ENCODE measurements around the gene OR6J1. TPM values are rescaled to one million over a fixed set of nuclear protein-coding genes. Genes with fewer than 3 reads are reported as not detected.
A peak's percentile ranks its signal among the peaks of the same experiment; 100 is the strongest.

The OR6J1 gene
- total and polyA plus RNA-seq, 2 of the 13 experiments (the other 11 are each of a cell fraction or from before 2014, with no cell fraction given): not detected

DNA sequence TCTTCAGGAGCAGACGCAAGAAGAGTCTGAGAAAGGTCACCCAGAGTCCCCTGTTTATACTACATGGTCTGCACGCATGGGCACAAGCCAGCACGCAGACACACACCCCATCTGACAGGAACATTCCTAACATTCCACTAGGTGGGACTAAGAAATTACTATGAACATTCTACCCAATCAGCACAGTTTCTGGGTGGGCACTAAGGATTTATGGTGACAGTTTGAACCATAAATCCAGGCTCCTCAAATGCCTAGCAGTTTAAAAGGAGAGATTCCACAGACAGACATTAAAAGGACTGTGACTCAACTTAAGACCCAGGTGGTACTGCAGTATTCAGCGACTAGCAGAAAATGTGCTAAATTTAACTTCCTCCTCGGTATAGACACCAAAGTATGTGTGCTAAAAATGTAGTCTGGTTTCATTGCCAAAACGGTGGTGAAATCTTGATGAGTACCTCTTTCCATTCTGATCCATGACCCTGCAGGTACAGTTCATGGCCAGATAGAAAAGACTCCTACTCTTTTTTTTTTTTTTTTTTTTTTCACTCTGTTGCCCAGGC, 29.8 kb downstream of the OR6J1 start (continued):
- TF ChIP-seq, protein P1, sequence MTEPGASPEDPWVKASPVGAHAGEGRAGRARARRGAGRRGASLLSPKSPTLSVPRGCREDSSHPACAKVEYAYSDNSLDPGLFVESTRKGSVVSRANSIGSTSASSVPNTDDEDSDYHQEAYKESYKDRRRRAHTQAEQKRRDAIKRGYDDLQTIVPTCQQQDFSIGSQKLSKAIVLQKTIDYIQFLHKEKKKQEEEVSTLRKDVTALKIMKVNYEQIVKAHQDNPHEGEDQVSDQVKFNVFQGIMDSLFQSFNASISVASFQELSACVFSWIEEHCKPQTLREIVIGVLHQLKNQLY (CRISPR knock-in tag; IDR thresholded peaks at IDR 0.05): no peak
- TF ChIP-seq ZNF790 (CRISPR knock-in tag; IDR thresholded peaks at IDR 0.05; ENCODE audit: borderline replicate concordance) (no peak), TARDBP (CRISPR knock-in tag; IDR thresholded peaks at IDR 0.05) (0 out of 2 replicates have a peak, but pooled peaks have one; percentile 31), POLR2A (IDR thresholded peaks at IDR 0.05; ENCODE audit: insufficient read depth in 1 of 2, low read depth in 2 of 2, low read length in 2 of 2) (no peak)
- TF ChIP-seq, protein P2, sequence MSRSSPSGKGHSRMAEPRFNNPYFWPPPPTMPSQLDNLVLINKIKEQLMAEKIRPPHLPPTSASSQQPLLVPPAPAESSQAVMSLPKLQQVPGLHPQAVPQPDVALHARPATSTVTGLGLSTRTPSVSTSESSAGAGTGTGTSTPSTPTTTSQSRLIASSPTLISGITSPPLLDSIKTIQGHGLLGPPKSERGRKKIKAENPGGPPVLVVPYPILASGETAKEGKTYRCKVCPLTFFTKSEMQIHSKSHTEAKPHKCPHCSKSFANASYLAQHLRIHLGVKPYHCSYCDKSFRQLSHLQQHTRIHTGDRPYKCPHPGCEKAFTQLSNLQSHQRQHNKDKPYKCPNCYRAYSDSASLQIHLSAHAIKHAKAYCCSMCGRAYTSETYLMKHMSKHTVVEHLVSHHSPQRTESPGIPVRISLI (CRISPR knock-in tag; IDR thresholded peaks at IDR 0.05; ENCODE audit: borderline replicate concordance): peak; percentile 71; the same call in 1 of the 2 replicates

DNA sequence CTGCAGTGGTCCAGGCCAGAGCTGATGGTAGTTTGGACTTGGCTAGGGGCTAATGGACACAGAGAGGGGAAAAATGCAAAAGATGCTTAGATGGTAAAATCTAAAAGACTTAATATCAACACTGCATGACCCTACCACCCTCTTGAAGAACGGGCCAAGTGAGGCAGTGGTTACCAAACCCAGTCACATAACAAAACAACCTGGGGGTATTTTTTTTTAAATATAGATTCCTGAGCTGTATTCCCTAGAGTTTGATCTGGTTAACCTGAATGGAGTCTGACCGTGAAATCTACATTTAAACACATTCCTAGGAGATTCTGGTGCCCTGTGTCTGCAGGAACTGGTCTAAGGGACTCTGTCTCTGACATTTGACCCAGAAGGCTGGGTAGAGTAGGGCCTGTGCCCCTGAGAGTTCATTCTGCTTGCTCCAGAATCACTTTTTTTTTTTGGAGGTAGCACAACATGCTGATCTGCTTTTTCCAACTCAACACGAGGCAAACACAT, 30.4 kb downstream of the OR6J1 start:
- H3K9me3 ChIP-seq (ENCODE audit: low read length): no peaks in the 10 kb centered on the region
- peaks cover 13 to 21% of the 10 kb centered on the region in 2 experiments; a peak in 4 of 5 replicates for H3K36me3 ChIP-seq (replicated peaks in 1 of 2; ENCODE audit: control insufficient read depth in 1 of 2, insufficient read depth in 2 of 2, low read length in 2 of 2)
- no TSS peak for BruUV-seq (replicated peaks)
- ATAC-seq: peak; percentile 48
- 49% methylated on average over 3 of the region's 3 CpGs for WGBS (ENCODE audit: low lambda C conversion rate)
- in situ Hi-C loops (cut with HindIII; ENCODE audit: extremely low pct_ligation_motif_present, low pct_unique_long_range_greater_than_20kb) (no loop called here), intact Hi-C loops (cut with micrococcal nuclease; ENCODE audit: unreplicated experiment) (loop anchor here (2.0 kb wide), 1 partner anchor 15 kb away; the partner anchor contains the start of gene ABHD4)
- peak overlapping the region; percentile 23; the same call in 1 of the 2 replicates for H3K4me2 ChIP-seq (ENCODE audit: low read depth, low read length)
- peaks cover 14% of the 10 kb centered on the region for H3K4me1 ChIP-seq (ENCODE audit: insufficient read depth, low read length)
- DNase-seq (ENCODE audit: low spot score): no peak
- no peaks in the 10 kb centered on the region for H3K27me3 ChIP-seq (ENCODE audit: control insufficient read depth in 1 of 2, insufficient read depth in 2 of 2, low read length in 2 of 2)
- ChIA-PET CTCF (ENCODE audit: low intra/inter-chr PET ratio, low total read pairs) (interaction anchor here (1.1 kb wide), 1 partner anchor 43 kb away, joined by 3 read pairs; no protein-coding TSS in a partner anchor), POLR2A (interaction anchor here (1.3 kb wide), 1 partner anchor 24 kb away, joined by 7 read pairs; the partner anchor contains the start of gene DAD1)
- FAIRE-seq: no peak
- no peak overlapping the region for H3K4me3 ChIP-seq (replicated peaks in 1 of 3; ENCODE audit: insufficient read depth in 1 of 3, low read depth in 2 of 3, low read length in 3 of 3)
- H3K27ac ChIP-seq (ENCODE audit: extremely low read length, insufficient read depth, low read length): no peak overlapping the region
- H3K9ac ChIP-seq (ENCODE audit: insufficient read depth, low read depth, low read length): no peak overlapping the region
- no peaks in the 10 kb centered on the region for H3K79me2 ChIP-seq (ENCODE audit: insufficient read depth, low read length)
- no peaks in the 10 kb centered on the region for H4K20me1 ChIP-seq (ENCODE audit: insufficient read depth, low read length)
- H2AFZ ChIP-seq (ENCODE audit: low read length): no peak overlapping the region
- TF ChIP-seq NFATC3 (CRISPR knock-in tag; IDR thresholded peaks at IDR 0.05) (no peak), MBD4 (IDR thresholded peaks at IDR 0.05; ENCODE audit: borderline replicate concordance, low read length) (no peak), MEF2D (CRISPR knock-in tag; IDR thresholded peaks at IDR 0.05) (0 out of 2 replicates have a peak, but pooled peaks have one; percentile 54), ZNF205 (CRISPR knock-in tag; IDR thresholded peaks at IDR 0.05) (no peak), ZNF24 (IDR thresholded peaks at IDR 0.05) (no peak), CBX1 (IDR thresholded peaks at IDR 0.05; ENCODE audit: low read depth) (no peak), ZKSCAN8 (CRISPR knock-in tag; IDR thresholded peaks at IDR 0.05; ENCODE audit: borderline replicate concordance) (no peak), ZNF788 (CRISPR knock-in tag; IDR thresholded peaks at IDR 0.05; ENCODE audit: borderline replicate concordance) (0 out of 2 replicates have a peak, but pooled peaks have one; percentile 24), ZNF816 (CRISPR knock-in tag; IDR thresholded peaks at IDR 0.05; ENCODE audit: borderline replicate concordance) (no peak)
- TF ChIP-seq, protein P3, sequence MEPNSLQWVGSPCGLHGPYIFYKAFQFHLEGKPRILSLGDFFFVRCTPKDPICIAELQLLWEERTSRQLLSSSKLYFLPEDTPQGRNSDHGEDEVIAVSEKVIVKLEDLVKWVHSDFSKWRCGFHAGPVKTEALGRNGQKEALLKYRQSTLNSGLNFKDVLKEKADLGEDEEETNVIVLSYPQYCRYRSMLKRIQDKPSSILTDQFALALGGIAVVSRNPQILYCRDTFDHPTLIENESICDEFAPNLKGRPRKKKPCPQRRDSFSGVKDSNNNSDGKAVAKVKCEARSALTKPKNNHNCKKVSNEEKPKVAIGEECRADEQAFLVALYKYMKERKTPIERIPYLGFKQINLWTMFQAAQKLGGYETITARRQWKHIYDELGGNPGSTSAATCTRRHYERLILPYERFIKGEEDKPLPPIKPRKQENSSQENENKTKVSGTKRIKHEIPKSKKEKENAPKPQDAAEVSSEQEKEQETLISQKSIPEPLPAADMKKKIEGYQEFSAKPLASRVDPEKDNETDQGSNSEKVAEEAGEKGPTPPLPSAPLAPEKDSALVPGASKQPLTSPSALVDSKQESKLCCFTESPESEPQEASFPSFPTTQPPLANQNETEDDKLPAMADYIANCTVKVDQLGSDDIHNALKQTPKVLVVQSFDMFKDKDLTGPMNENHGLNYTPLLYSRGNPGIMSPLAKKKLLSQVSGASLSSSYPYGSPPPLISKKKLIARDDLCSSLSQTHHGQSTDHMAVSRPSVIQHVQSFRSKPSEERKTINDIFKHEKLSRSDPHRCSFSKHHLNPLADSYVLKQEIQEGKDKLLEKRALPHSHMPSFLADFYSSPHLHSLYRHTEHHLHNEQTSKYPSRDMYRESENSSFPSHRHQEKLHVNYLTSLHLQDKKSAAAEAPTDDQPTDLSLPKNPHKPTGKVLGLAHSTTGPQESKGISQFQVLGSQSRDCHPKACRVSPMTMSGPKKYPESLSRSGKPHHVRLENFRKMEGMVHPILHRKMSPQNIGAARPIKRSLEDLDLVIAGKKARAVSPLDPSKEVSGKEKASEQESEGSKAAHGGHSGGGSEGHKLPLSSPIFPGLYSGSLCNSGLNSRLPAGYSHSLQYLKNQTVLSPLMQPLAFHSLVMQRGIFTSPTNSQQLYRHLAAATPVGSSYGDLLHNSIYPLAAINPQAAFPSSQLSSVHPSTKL (CRISPR knock-in tag; IDR thresholded peaks at IDR 0.05): no peak
